GM12891 (cell line): ENCODE measurements around the gene BCL7A.
"Not testable (repeated sequence)": the region's sequence is repeated elsewhere in the genome, so short reads cannot be mapped to it uniquely, and the experiment has no call there.

Source experiments
- DNase-seq: peaks from one replicate; pipeline ENCODE4 v3.0.0; 2011; ENCODE audit warnings: low spot score; ENCODE audit not compliant: insufficient read length
- FAIRE-seq: peaks from 2 replicates; lab custom pipeline; 2011; peaks lifted over from hg19 to GRCh38; lab: Jason Lieb, UNC
- PAX5 ChIP-seq: IDR thresholded peaks from 2 replicates; pipeline ENCODE4 v1.6.1; 2011; ENCODE audit warnings: low read length, moderate library complexity, mild to moderate bottlenecking; ENCODE audit not compliant: insufficient read depth, severe bottlenecking
- POLR2A ChIP-seq: IDR thresholded peaks from 2 replicates; pipeline ENCODE4 v1.6.1; 2011; ENCODE audit warnings: low read depth, low read length, control low read depth
- POLR2AphosphoS5 ChIP-seq: IDR thresholded peaks from 2 replicates; pipeline ENCODE4 v1.6.1; 2011; ENCODE audit warnings: low read depth, low read length, control low read depth
- POU2F2 ChIP-seq: IDR thresholded peaks from 2 replicates; pipeline ENCODE4 v1.6.1; 2011; ENCODE audit warnings: low read depth, mild to moderate bottlenecking, control low read depth, low read length, moderate library complexity
- SPI1 ChIP-seq: IDR thresholded peaks from 2 replicates; pipeline ENCODE4 v1.6.1; 2011; ENCODE audit warnings: low read depth, low read length, control low read depth
- TAF1 ChIP-seq: IDR thresholded peaks from 2 replicates; pipeline ENCODE4 v1.6.1; 2011; ENCODE audit warnings: low read depth, low read length, control low read depth

BCL7A gene

GRCh38 chr12:122040579-122041386, 19.1 kb downstream of the BCL7A start:
- TF ChIP-seq SPI1, result no peak
- TF ChIP-seq POU2F2, result no peak
- TF ChIP-seq POLR2AphosphoS5, result no peak
- TF ChIP-seq POLR2A, result no peak
- no peak for TF ChIP-seq TAF1
- TF ChIP-seq PAX5, result no peak
- no peak for FAIRE-seq
- no peak for DNase-seq

- FAIRE-seq, DNase-seq: not testable (repeated sequence)
Measured at GRCh38 chr12:122041458-122041857, 19.8 kb downstream of the BCL7A start.

DNA sequence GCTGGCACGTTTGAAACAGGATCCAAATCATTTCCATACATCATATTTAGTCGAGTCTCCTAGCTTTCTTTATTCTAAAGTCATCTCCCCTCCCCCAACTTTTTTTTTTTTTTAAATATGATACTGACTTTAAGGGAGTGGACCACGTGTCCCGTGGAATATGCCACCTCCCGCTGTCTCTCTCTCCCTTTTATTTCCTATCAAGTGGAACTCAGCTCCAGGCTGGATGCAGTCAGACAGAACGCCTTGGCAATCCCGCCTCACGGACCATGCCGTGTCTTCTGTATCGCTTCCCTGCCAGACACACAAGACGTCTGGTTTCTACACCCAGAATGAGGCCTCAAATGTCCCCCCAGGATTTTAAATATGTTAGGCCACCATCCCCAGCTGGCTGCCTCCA, 21.2 kb downstream of the BCL7A start:
- no peak for TF ChIP-seq POU2F2
- DNase-seq, result no peak
- FAIRE-seq, result no peak

DNA sequence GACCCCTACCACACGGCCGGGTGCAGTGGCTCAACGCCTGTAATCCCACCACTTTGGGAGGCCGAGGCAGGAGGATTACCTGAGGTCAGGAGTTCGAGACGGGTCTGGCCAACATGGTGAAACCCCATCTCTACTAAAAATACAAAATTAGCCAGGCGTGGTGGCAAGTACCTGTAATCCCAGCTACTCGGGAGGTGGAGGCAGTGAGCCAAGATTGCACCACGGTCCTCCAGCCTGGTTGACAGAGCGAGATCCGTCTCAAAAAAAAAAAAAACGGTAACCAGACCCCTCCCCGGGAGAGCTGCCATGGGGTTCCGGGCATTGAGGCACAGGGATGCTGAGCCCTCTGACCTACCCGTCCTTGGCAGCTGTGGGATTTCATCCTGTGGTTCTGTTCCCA, 21.8 kb downstream of the BCL7A start:
- no peak for FAIRE-seq
- no peak for DNase-seq
- no peak for TF ChIP-seq POLR2AphosphoS5
- no peak for TF ChIP-seq POU2F2
- no peak for TF ChIP-seq TAF1

GRCh38 chr12:122045262-122045661, 23.6 kb downstream of the BCL7A start:
- no peak for FAIRE-seq
- TF ChIP-seq TAF1 (no peak), POLR2A (no peak), SPI1 (no peak), POLR2AphosphoS5 (no peak), POU2F2 (no peak), PAX5 (no peak)
- DNase-seq, result no peak

- DNase-seq (no peak), FAIRE-seq (no peak)
- TF ChIP-seq POU2F2, result no peak
- TF ChIP-seq SPI1, result no peak
- TF ChIP-seq POLR2A, result no peak
- no peak for TF ChIP-seq TAF1
- no peak for TF ChIP-seq POLR2AphosphoS5
- no peak for TF ChIP-seq PAX5
Measured at GRCh38 chr12:122046145-122046544, 24.5 kb downstream of the BCL7A start.

- DNase-seq (no peak), FAIRE-seq (no peak)
- TF ChIP-seq PAX5 (no peak), POLR2A (no peak), POLR2AphosphoS5 (no peak), SPI1 (no peak), POU2F2 (no peak), TAF1 (no peak)
Measured at GRCh38 chr12:122048151-122048550, 26.5 kb downstream of the BCL7A start.

- FAIRE-seq (no peak), DNase-seq (no peak)
- TF ChIP-seq SPI1 (no peak), POLR2A (no peak)
Measured at GRCh38 chr12:122049827-122050226, 28.1 kb downstream of the BCL7A start.

DNA sequence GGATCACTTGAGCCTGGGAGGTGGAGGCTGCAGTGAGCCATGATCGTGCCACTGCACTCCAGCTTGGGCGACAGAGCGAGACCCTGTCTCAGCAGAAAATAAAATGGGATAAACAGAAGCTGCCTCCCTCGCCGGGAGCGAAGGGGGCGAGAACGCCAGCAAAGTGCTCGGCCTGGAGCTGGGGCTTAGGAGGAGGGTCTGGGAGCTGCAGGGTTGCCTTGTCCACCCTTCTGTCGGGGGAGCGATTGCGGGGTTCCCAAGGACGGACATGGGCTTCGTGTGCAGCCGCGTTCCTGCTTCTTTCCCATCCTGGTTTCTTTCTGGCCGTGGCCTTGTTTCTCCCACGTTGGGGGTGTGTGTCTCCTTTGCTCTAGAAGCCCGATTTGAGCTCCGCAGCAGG, 29.0 kb downstream of the BCL7A start:
- FAIRE-seq (no peak), DNase-seq (no peak)
- TF ChIP-seq POLR2AphosphoS5 (no peak), TAF1 (no peak), POLR2A (no peak), POU2F2 (no peak)

- FAIRE-seq, result no peak
- DNase-seq, result no peak
Measured at GRCh38 chr12:122051231-122051876, 29.7 kb downstream of the BCL7A start.

DNA sequence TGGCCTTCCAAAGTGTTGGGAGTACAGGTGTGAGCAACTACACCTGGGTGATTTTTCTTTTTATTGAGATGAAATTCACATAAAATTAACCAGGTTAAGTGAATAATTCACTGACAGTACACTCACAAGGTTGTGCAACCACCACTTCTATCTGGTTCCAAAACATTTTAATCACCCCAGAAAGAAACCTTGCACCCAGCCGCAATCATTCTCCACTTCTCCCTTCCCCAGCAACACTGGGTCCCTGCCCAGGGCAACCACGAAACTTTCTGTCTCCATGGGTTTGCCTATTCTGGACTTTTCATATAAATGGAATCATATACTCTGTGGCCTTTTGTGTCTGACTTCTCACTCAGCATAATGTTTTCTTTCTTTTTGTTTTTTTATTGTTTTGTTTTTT, 30.6 kb downstream of the BCL7A start:
- DNase-seq (no peak), FAIRE-seq (no peak)
- no peak for TF ChIP-seq POU2F2
- TF ChIP-seq POLR2A, result no peak
- TF ChIP-seq TAF1, result no peak
- no peak for TF ChIP-seq POLR2AphosphoS5
- no peak for TF ChIP-seq PAX5
- no peak for TF ChIP-seq SPI1

More at GRCh38 chr12:122051231-122051876, 29.7 kb downstream of the BCL7A start:
- TF ChIP-seq TAF1 (no peak), POLR2A (no peak), POU2F2 (no peak), PAX5 (no peak), POLR2AphosphoS5 (no peak), SPI1 (no peak)
